ENCODE results near the gene MED16. TPM values are rescaled to one million over a fixed set of nuclear protein-coding genes. Genes with fewer than 3 reads are reported as not detected.
"Not testable (repeated sequence)": the region's sequence is repeated elsewhere in the genome, so short reads cannot be mapped to it uniquely, and the experiment has no call there.

Gene MED16
- total RNA-seq, 2 donors from 2014 or later: 60.4 to 64.1 TPM

GRCh38 chr19:820212-820611 lies 72.8 kb downstream of the MED16 start:
- not testable (repeated sequence) for H3K27me3 Mint-ChIP-seq; H3K4me3 Mint-ChIP-seq; H3K9me3 Mint-ChIP-seq; H3K27ac Mint-ChIP-seq; ATAC-seq (replicated peaks)
- H3K36me3 Mint-ChIP-seq (ENCODE audit: low read depth): peaks cover 17% of the 10 kb centered on the region
- H3K4me1 Mint-ChIP-seq: peaks cover 14% of the 10 kb centered on the region

Other genes starting within 250 kb of the MED16 start
- 100 to 1,000 TPM in 1 of 2 donors, 10 to 100 TPM in 1; 74.0 to 103 TPM for gene RNF126, start 230.0 kb downstream of the MED16 start, total RNA-seq
- 1 to 10 TPM; 7.0 to 9.1 TPM for gene FSTL3, start 216.8 kb downstream of the MED16 start, total RNA-seq
- gene PRSS57, start 197.7 kb downstream of the MED16 start, total RNA-seq: not detected
- under 1 TPM in 1 of 2 donors, not detected in 1; 0.26 TPM for gene PALM, start 184.3 kb downstream of the MED16 start, total RNA-seq
- gene MISP, start 142.1 kb downstream of the MED16 start, total RNA-seq: under 1 TPM; 0.45 to 0.50 TPM
- 100 to 1,000 TPM; 405 to 726 TPM for gene PTBP1, start 95.7 kb downstream of the MED16 start, total RNA-seq
- gene PLPPR3, start 71.2 kb downstream of the MED16 start, total RNA-seq: not detected
- gene AZU1, start 65.3 kb downstream of the MED16 start, total RNA-seq: under 1 TPM in 1 of 2 donors, not detected in 1; 0.19 TPM
- not detected for gene PRTN3, start 52.2 kb downstream of the MED16 start, total RNA-seq
- gene ELANE, start 40.9 kb downstream of the MED16 start, total RNA-seq: not detected
- gene CFD, start 33.5 kb downstream of the MED16 start, total RNA-seq: under 1 TPM; 0.40 to 0.89 TPM
- gene RNU6-9, start 297 bp upstream of the MED16 start, total RNA-seq: not detected
- 10 to 100 TPM; 78.5 to 79.3 TPM for gene R3HDM4, start 20.0 kb upstream of the MED16 start, total RNA-seq
- 10 to 100 TPM; 17.5 to 53.1 TPM for gene KISS1R, start 24.1 kb upstream of the MED16 start, total RNA-seq
- gene ARID3A, start 32.8 kb upstream of the MED16 start, total RNA-seq: 10 to 100 TPM; 50.3 to 79.3 TPM
- 10 to 100 TPM; 43.2 to 94.2 TPM for gene WDR18, start 91.2 kb upstream of the MED16 start, total RNA-seq
- under 1 TPM in 1 of 2 donors, not detected in 1; 0.21 TPM for gene GRIN3B, start 107.2 kb upstream of the MED16 start, total RNA-seq
- 100 to 1,000 TPM; 101 to 120 TPM for gene TMEM259, start 127.9 kb upstream of the MED16 start, total RNA-seq
- gene RNU6-2, start 128.3 kb upstream of the MED16 start, total RNA-seq: not detected
- 100 to 1,000 TPM; 152 to 246 TPM for gene CNN2, start 133.4 kb upstream of the MED16 start, total RNA-seq
- 10 to 100 TPM; 21.8 to 31.2 TPM for gene ABCA7, start 146.9 kb upstream of the MED16 start, total RNA-seq
- gene ARHGAP45, start 174.0 kb upstream of the MED16 start, total RNA-seq: 100 to 1,000 TPM; 211 to 310 TPM
- gene POLR2E, start 202.2 kb upstream of the MED16 start, total RNA-seq: 100 to 1,000 TPM; 155 to 248 TPM
- 100 to 1,000 TPM; 110 to 170 TPM for gene GPX4, start 210.8 kb upstream of the MED16 start, total RNA-seq